Stomach (tissue), 9 donors: ENCODE results near the gene SMAD6. TPM values are rescaled to one million over a fixed set of nuclear protein-coding genes. Genes with fewer than 3 reads are reported as not detected.

Experiments used
- DNase-seq, 2 donors: peaks; one replicate each; pipeline versions ENCODE4 v3.0.0 to v3.0.0-alpha.2; 2013 to 2019
- H3K27ac ChIP-seq, 5 donors: fragments of 200-600 bp in 4 of 5; sonication (generic) in 4 of 5; one replicate each; pipeline ENCODE4 v1.5.1; 2013 to 2019; ENCODE audit warnings: mild to moderate bottlenecking in 1 of 5, moderate library complexity in 1 of 5
- H3K27me3 ChIP-seq, 3 donors: fragments of 200-600 bp; sonication (generic); one replicate each; pipeline ENCODE4 v1.5.1; 2017 to 2019; ENCODE audit warnings: mixed run types in 1 of 3
- H3K36me3 ChIP-seq, 4 donors: fragments of 200-600 bp; sonication (generic); 1 replicate in 3 of 4; 2 replicates in 1 of 4; pipeline ENCODE4 v1.5.1; 2016 to 2019
- H3K4me1 ChIP-seq, 4 donors: fragments of 200-600 bp; sonication (generic); one replicate each; pipeline ENCODE4 v1.5.1; 2016 to 2019
- H3K4me3 ChIP-seq, 4 donors: fragments of 200-600 bp; sonication (generic) in 3 of 4; one replicate each; pipeline ENCODE4 v1.5.1; 2016 to 2019; ENCODE audit warnings: mild to moderate bottlenecking in 1 of 4
- H3K9me3 ChIP-seq, 4 donors: fragments of 200-600 bp; sonication (generic); one replicate each; pipeline ENCODE4 v1.5.1; 2016 to 2019
- CTCF ChIP-seq, 7 experiments: fragments of 450-650 bp in 4 of 7; fragments of 200-600 bp in 3 of 7; sonication (generic) in 3 of 7; IDR thresholded peaks; one replicate each; pipeline ENCODE4 v1.5.1; 2016 to 2019; ENCODE audit warnings: antibody characterized with exemption in 7 of 7, control low read depth in 2 of 7, mild to moderate bottlenecking in 1 of 7
- EP300 ChIP-seq: sonication (generic); formaldehyde crosslinking; IDR thresholded peaks from one replicate; pipeline ENCODE4 v1.6.1; 2017; ENCODE audit warnings: antibody characterized with exemption
- POLR2A ChIP-seq, 4 donors: fragments of 450-650 bp; IDR thresholded peaks; one replicate each; pipeline ENCODE4 v1.6.1; 2016; ENCODE audit warnings: antibody characterized with exemption in 4 of 4, control low read depth in 2 of 4, mild to moderate bottlenecking in 1 of 4, moderate library complexity in 1 of 4
- POLR2AphosphoS5 ChIP-seq, 3 donors: sonication (generic); formaldehyde crosslinking; IDR thresholded peaks; one replicate each; pipeline ENCODE4 v1.6.1; 2016; ENCODE audit warnings: antibody characterized with exemption in 3 of 3
- WGBS, 5 donors: extraction: QIAGEN DNeasy Blood & Tissue Kit in 3 of 5; methylation state at CpG; one replicate each; pipeline versions ENCODE4 v1.1.5 to v1.1.7; 2013 to 2018; 5-methylcytosine and 5-hydroxymethylcytosine counted together
- intact Hi-C: fragments of 100-400 bp; cut with DNase I; formaldehyde crosslinking; loops from one replicate; pipeline ENCODE4 v1.15.1; 2023; ENCODE audit warnings: low total_unique reads
- polyA plus RNA-seq, 3 donors: library from polyadenylated mRNA; stranded (reverse); fragments of 200-250 nt; gene quantifications; one replicate each; pipeline ENCODE4 v1.2.3, GENCODE V29; 2013
- total RNA-seq, 5 donors: library from RNA; depleted of rRNA; stranded (reverse); fragments of >200 nt; gene quantifications; one replicate each; pipeline versions ENCODE4 v1.1.0 to v1.2.3, GENCODE V29; 2014 to 2016
- donor health status: healthy with polysubstance abuse.
- donor health status: Bipolar disorder and iron deficiency.
- donor health status: healthy.

Gene SMAD6
- total and polyA plus RNA-seq, 8 donors, result 4.0 to 112 (median 28.3) TPM

GRCh38 chr15:66674756-66675155 is 27.3 kb upstream of the SMAD6 start:
- DNase-seq, result no peak
- Histone ChIP-seq H3K27me3 (no peaks in the 10 kb centered on the region), H3K9me3 (no peaks in the 10 kb centered on the region), H3K4me1 (peaks cover 0 to 24% (median 3%) of the 10 kb centered on the region in 4 donors), H3K4me3 (no peak overlapping the region), H3K36me3 (no peaks in the 10 kb centered on the region), H3K27ac (no peak overlapping the region)
- WGBS, 5 donors, result 63 to 83% (median 64%) methylated on average over 4 of the region's 4 CpGs
- intact Hi-C loops, result no loop called here
- TF ChIP-seq POLR2AphosphoS5 (IDR thresholded peaks at IDR 0.05) (no peak), CTCF (IDR thresholded peaks at IDR 0.05) (no peak), POLR2A (IDR thresholded peaks at IDR 0.05) (no peak), EP300 (no peak)

- 71 to 89% (median 83%) methylated on average over 1 of the region's 1 CpG for WGBS, 5 donors
- Histone ChIP-seq H3K9me3 (no peaks in the 10 kb centered on the region), H3K27me3 (no peaks in the 10 kb centered on the region), H3K36me3 (no peaks in the 10 kb centered on the region), H3K27ac (no peak overlapping the region), H3K4me1 (peaks cover 0 to 26% (median 4%) of the 10 kb centered on the region in 4 donors), H3K4me3 (no peak overlapping the region)
- no peak for DNase-seq
- TF ChIP-seq POLR2AphosphoS5 (IDR thresholded peaks at IDR 0.05), result no peak
- TF ChIP-seq CTCF (IDR thresholded peaks at IDR 0.05), result no peak
- TF ChIP-seq POLR2A (IDR thresholded peaks at IDR 0.05), result no peak
- TF ChIP-seq EP300, result no peak
- intact Hi-C loops, result no loop called here
These were observed 26.6 kb upstream of the SMAD6 start for GRCh38 chr15:66675446-66675845.

- Histone ChIP-seq H3K27ac (no peak overlapping the region), H3K9me3 (peaks cover 0 to 9% (median 3%) of the 10 kb centered on the region in 4 donors), H3K36me3 (no peaks in the 10 kb centered on the region), H3K27me3 (no peaks in the 10 kb centered on the region), H3K4me1 (peaks cover 0 to 19% (median 4%) of the 10 kb centered on the region in 4 donors), H3K4me3 (no peak overlapping the region)
- no peak for DNase-seq
- intact Hi-C loops, result no loop called here
- 93 to 100% (median 96%) methylated on average over 1 of the region's 1 CpG for WGBS, 5 donors
- TF ChIP-seq POLR2A (IDR thresholded peaks at IDR 0.05) (no peak), CTCF (IDR thresholded peaks at IDR 0.05) (no peak), POLR2AphosphoS5 (IDR thresholded peaks at IDR 0.05) (no peak), EP300 (no peak)
These were observed 24.7 kb upstream of the SMAD6 start for GRCh38 chr15:66677336-66677735.

GRCh38 chr15:66679061-66679656 is 22.9 kb upstream of the SMAD6 start:
- Histone ChIP-seq H3K4me3 (no peak overlapping the region), H3K27me3 (no peaks in the 10 kb centered on the region), H3K9me3 (peaks cover 0 to 9% (median 3%) of the 10 kb centered on the region in 4 donors), H3K27ac (no peak overlapping the region), H3K4me1 (peaks cover 0 to 14% (median 4%) of the 10 kb centered on the region in 4 donors), H3K36me3 (no peaks in the 10 kb centered on the region)
- TF ChIP-seq POLR2A (IDR thresholded peaks at IDR 0.05), result no peak
- TF ChIP-seq EP300, result no peak
- TF ChIP-seq CTCF (IDR thresholded peaks at IDR 0.05), result no peak
- no peak for TF ChIP-seq POLR2AphosphoS5 (IDR thresholded peaks at IDR 0.05)
- DNase-seq, result no peak
- intact Hi-C loops, result no loop called here
- 60 to 71% (median 62%) methylated on average over 4 of the region's 4 CpGs for WGBS, 5 donors
